Measurements from ENCODE around the gene CDC20.

Gene CDC20

GRCh38 chr1:43358746-43359693 is at the start of gene CDC20:
Gene CDC20, plus strand, starts transcription at chr1:43358981. Its CDS starts 235 bp downstream, at chr1:43359216.
- DNase-seq, result peak; percentile 97

DNA sequence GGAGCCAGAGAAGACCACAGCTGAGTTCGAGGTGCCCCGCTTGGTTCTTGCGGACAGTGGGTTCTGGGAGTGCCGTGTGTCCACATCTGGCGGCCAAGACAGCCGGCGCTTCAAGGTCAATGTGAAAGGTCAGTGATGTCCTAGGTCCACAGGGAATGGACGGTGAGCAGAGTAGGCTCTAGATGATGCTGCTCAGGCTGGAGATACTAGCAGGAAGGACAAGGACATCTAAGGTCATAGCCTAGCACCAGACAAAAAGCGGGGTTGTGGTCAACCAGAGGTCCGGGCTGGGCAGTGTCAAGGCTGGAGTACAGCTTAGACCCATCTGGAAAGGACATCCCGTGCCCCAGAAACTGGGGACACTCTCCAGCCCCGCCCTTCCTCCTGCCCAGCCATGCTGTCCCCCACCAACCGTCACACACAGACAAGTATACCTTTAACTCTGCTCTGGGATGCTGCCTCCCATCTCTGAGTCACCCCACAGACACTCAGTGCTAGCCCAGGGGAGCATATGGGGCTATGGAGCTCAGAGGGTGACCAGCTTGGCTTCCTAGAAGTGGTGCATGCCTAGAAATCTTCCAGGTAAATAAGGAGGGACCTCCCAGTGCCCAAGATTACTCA is 49.3 kb upstream of the CDC20 start:
- no peak for DNase-seq

DNA sequence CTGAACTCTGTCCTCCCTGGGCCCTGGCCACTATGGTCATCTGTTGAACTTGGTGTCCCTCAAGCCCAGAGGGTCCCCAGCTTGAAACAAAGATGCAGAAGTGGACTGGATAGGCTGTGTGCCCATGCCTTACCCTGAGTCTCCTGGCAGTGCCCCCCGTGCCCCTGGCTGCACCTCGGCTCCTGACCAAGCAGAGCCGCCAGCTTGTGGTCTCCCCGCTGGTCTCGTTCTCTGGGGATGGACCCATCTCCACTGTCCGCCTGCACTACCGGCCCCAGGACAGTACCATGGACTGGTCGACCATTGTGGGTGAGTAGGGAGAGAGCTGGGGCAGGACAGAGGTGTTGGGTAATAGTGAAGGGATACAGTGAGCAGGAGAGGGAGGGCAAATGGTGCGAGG is 47.3 kb upstream of the CDC20 start:
- no peak for DNase-seq

DNA sequence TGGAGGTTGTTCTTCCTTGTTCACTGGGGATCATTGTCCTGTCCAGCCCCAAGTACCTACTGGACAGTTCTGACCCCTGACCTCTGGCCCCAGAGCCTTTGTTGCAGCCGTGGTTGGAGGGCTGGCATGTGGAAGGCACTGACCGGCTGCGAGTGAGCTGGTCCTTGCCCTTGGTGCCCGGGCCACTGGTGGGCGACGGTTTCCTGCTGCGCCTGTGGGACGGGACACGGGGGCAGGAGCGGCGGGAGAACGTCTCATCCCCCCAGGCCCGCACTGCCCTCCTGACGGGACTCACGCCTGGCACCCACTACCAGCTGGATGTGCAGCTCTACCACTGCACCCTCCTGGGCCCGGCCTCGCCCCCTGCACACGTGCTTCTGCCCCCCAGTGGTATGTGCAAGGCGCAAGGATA is 46.6 kb upstream of the CDC20 start:
- no peak for DNase-seq

GRCh38 chr1:43312663-43313515 is 45.9 kb upstream of the CDC20 start:
- DNase-seq, result no peak

- no peak for DNase-seq
Measured at GRCh38 chr1:43313771-43314170, 45.0 kb upstream of the CDC20 start.

GRCh38 chr1:43314233-43314632 is 44.5 kb upstream of the CDC20 start:
- DNase-seq, result no peak

GRCh38 chr1:43315481-43315880 is 43.3 kb upstream of the CDC20 start:
- no peak for DNase-seq

GRCh38 chr1:43315963-43316737 is 42.6 kb upstream of the CDC20 start:
- no peak for DNase-seq

DNA sequence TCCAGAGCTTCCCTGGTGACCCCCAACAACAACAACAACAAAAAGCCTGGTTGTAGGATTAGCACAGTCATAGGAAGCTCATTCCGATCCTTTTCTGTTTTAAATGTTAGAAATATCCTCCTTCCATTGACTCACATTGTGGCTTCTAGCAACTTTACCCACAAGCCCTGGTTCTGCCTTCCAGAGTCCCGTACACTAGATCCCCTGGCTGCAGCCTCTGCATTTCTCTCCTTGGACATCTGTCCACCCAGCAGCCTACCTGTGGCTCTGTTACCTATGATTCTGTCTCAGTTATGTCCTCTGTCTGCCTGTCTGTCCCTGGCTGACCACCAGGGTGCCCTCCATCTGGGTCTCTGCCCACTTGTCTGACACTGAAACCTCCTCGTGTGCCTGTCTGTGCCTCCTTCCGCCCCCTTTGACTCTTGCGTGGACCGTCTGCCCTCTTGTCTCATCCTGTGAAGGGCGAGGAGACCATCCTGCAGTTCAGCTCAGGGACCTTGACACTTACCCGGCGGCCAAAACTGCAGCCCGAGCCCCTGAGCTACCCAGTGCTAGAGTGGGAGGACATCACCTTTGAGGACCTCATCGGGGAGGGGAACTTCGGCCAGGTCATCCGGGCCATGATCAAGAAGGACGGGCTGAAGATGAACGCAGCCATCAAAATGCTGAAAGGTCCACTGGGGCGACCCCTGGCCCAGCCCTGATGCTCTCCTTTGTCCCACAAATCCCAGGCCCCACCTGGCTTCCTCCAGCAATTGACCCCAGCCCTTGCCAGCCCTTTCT is 41.9 kb upstream of the CDC20 start:
- no peak for DNase-seq

- no peak for DNase-seq
Measured at GRCh38 chr1:43317817-43318471, 40.8 kb upstream of the CDC20 start.

DNA sequence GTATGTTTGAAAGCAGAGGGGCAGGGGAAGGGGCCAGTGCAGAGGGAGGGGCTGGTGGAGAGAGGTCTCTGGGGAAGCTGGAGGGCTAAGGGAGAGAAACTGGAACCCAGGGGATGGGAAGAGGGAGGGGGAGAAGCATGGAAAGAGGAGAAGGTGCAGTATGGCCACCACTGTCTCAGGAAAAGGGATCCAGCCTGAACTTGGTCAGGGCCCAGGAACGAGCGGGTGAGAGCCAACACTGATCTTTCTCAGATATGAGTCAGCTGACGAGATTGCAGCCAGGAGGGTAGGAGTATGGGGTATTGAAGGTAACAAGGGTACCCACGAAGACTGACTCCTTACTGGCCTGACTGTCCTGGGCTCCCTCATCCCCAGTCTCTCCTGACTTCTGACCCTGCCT is 40.0 kb upstream of the CDC20 start:
- no peak for DNase-seq

- no peak for DNase-seq
Measured at GRCh38 chr1:43319288-43319687, 39.5 kb upstream of the CDC20 start.

GRCh38 chr1:43319766-43320165 is 39.0 kb upstream of the CDC20 start:
- DNase-seq, result no peak

DNA sequence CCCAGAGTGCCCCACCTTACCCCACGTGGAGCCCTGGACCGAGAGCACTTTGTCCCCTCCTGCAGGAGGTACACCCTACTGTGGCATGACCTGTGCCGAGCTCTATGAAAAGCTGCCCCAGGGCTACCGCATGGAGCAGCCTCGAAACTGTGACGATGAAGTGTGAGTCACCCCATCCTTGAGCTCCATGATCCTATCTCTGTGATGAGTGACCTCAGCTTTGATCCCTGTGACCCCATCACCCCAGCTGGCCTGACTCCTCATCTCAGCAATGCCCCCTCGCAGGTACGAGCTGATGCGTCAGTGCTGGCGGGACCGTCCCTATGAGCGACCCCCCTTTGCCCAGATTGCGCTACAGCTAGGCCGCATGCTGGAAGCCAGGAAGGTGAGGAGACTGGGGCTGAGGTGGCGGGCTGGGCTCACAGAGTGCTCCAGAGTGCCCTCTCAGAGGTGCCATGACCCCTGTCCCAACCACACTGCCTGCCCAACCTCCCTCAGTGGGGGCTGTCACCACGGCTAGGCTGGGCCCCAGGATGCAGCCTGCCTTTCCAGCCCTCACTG is 37.4 kb upstream of the CDC20 start:
- DNase-seq, result no peak

DNA sequence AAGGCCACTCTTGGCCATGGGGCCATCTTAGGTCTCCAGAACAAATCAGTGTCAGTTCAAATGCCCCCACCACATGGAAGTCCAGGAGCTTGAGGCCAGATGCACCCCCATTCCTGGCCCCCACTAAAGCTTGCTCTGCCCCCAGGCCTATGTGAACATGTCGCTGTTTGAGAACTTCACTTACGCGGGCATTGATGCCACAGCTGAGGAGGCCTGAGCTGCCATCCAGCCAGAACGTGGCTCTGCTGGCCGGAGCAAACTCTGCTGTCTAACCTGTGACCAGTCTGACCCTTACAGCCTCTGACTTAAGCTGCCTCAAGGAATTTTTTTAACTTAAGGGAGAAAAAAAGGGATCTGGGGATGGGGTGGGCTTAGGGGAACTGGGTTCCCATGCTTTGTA is 36.3 kb upstream of the CDC20 start:
- no peak for DNase-seq

- DNase-seq, result no peak
Measured at GRCh38 chr1:43324810-43325209, 34.0 kb upstream of the CDC20 start.

DNA sequence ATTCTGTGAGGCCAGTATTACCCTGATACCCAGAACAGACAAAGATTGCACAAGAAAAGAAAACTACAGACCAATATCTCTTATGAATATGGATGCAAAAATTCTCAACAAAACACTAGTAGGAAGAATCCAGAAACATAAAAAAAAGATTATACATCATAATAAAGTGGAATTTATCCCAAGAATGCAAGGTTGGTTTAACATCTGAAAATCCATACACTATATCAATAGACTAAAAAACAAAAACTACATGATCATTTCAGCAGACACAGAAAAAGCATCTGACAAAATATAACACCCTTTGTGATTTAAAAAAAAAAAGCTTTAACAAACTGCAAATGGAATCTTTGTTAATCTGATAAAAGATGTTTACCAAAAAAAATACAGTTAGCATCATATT is 33.4 kb upstream of the CDC20 start:
- DNase-seq, result no peak

DNA sequence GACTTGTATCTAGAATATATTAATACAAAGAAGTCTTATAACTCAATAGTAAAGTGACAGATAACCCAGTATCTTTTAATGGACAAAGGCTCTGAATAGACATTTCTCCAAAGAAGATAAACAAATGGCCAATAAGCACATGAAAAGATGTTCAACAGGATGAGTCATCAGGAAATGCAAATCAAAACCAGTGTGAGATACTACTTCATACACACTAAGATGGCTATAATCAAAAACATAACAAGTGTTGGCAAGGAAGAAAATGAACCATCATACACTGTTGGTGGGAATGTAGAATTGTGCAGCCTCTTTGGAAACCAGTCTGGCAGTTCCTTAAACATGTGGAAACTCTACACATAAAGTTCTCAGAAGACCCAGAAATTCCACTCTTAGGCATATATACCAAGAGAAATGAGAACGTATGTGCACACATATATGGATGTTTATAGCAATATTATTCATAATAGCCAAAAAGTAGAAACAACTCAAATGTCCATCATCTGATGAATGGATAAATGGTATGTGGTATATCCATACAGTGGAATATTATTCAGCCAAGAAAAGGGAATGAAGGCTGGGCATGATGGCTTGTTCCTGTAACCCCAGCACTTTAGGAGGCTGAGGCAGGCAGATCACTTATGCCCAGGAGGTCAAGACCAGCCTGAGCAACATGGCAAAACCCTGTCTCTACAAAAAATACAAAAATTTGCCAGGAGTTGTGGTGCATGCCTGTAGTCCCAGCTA is 31.1 kb upstream of the CDC20 start:
- no peak for DNase-seq

All from CD4-positive, alpha-beta T cell treated with Interleukin-17A for 1 hour (primary cell).